Measurements from ENCODE around the gene DMRTB1. TPM values are rescaled to one million over a fixed set of nuclear protein-coding genes. Genes with fewer than 3 reads are reported as not detected.

DMRTB1 gene
- total RNA-seq, 1 experiment from 2014 or later = not detected

- DNase-seq (ENCODE audit: low read depth, low spot score) = no peak
- Histone ChIP-seq H2AFZ (ENCODE audit: low read depth, low read length, poor library complexity, severe bottlenecking) (no peak overlapping the region), H3K4me1 (ENCODE audit: control insufficient read depth in 1 of 2, insufficient read depth in 2 of 2, low read length in 2 of 2) (no peaks in the 10 kb centered on the region), H4K20me1 (ENCODE audit: insufficient read depth) (no peaks in the 10 kb centered on the region), H3K9ac (ENCODE audit: low read length) (no peak overlapping the region), H3K36me3 (ENCODE audit: control insufficient read depth in 1 of 2, insufficient read depth in 2 of 2, low read length in 2 of 2) (no peaks in the 10 kb centered on the region), H3K9me3 (ENCODE audit: control insufficient read depth in 1 of 2, insufficient read depth in 1 of 2, low read depth in 1 of 2, low read length in 2 of 2) (no peaks in the 10 kb centered on the region), H3K79me2 (ENCODE audit: insufficient read depth, low read length) (no peaks in the 10 kb centered on the region), H3K27me3 (ENCODE audit: insufficient read depth, low read length) (no peaks in the 10 kb centered on the region), H3K27ac (ENCODE audit: low read depth, low read length) (no peak overlapping the region), H3K4me2 (ENCODE audit: low read length) (no peak overlapping the region), H3K9me2 (ENCODE audit: insufficient read depth) (no peaks in the 10 kb centered on the region), H3K4me3 (replicated peaks in 1 of 2; ENCODE audit: low read depth in 1 of 2, low read length in 2 of 2) (no peak overlapping the region)
- ChIA-PET POLR2A (no interaction called here), CTCF (no interaction called here), RAD21 (ENCODE audit: low non-redundant PET in 1 of 2, low total read pairs in 2 of 2, uncharacterized antibody in 2 of 2, unreplicated experiment in 2 of 2) (no interaction called here)
- no peak for ATAC-seq
- intact Hi-C loops (cut with micrococcal nuclease) = no loop called here
- no TSS peak for BruUV-seq (replicated peaks)
- TF ChIP-seq SRF (IDR thresholded peaks at IDR 0.05; ENCODE audit: low read depth) (no peak), POLR2A (IDR thresholded peaks at IDR 0.05; ENCODE audit: borderline replicate concordance, extremely low read depth, insufficient read depth, insufficient read length) (no peak), ATF3 (IDR thresholded peaks at IDR 0.05) (no peak), JUND (IDR thresholded peaks at IDR 0.05) (no peak), ZNF274 (IDR thresholded peaks at IDR 0.05; ENCODE audit: low read depth, low read length) (no peak), YY1 (IDR thresholded peaks at IDR 0.05; ENCODE audit: extremely low read depth, insufficient replicate concordance, low read depth, low read length) (no peak)
These were observed 18.7 kb downstream of the DMRTB1 start for GRCh38 chr1:53477651-53478501.

GRCh38 chr1:53478502-53478818 is 19.3 kb downstream of the DMRTB1 start:
- ChIA-PET CTCF (no interaction called here), RAD21 (ENCODE audit: low non-redundant PET in 1 of 2, low total read pairs in 2 of 2, uncharacterized antibody in 2 of 2, unreplicated experiment in 2 of 2) (no interaction called here), POLR2A (no interaction called here)
- H3K27ac ChIP-seq (ENCODE audit: low read depth, low read length) = no peak overlapping the region
- DNase-seq (ENCODE audit: low read depth, low spot score) (no peak), ATAC-seq (no peak)
- no peaks in the 10 kb centered on the region for H3K79me2 ChIP-seq (ENCODE audit: insufficient read depth, low read length)
- no peak overlapping the region for H3K4me2 ChIP-seq (ENCODE audit: low read length)
- TF ChIP-seq, protein P1, sequence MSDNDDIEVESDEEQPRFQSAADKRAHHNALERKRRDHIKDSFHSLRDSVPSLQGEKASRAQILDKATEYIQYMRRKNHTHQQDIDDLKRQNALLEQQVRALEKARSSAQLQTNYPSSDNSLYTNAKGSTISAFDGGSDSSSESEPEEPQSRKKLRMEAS (IDR thresholded peaks at IDR 0.05) = no peak
- TF ChIP-seq ZFX (IDR thresholded peaks at IDR 0.05) (no peak), CEBPB (IDR thresholded peaks at IDR 0.05; ENCODE audit: low read depth) (no peak), RAD21 (IDR thresholded peaks at IDR 0.05; ENCODE audit: low read depth) (no peak), SIN3A (IDR thresholded peaks at IDR 0.05; ENCODE audit: low read depth) (no peak), TCF7L2 (IDR thresholded peaks at IDR 0.05; ENCODE audit: borderline replicate concordance, extremely low read depth, insufficient read depth, insufficient read length) (no peak)
- no peak overlapping the region for H3K4me3 ChIP-seq (replicated peaks in 1 of 2; ENCODE audit: low read depth in 1 of 2, low read length in 2 of 2)
- no peaks in the 10 kb centered on the region for H4K20me1 ChIP-seq (ENCODE audit: insufficient read depth)
- H2AFZ ChIP-seq (ENCODE audit: low read depth, low read length, poor library complexity, severe bottlenecking) = no peak overlapping the region
- H3K27me3 ChIP-seq (ENCODE audit: insufficient read depth, low read length) = no peaks in the 10 kb centered on the region
- H3K9me2 ChIP-seq (ENCODE audit: insufficient read depth) = no peaks in the 10 kb centered on the region
- no peaks in the 10 kb centered on the region for H3K4me1 ChIP-seq (ENCODE audit: control insufficient read depth in 1 of 2, insufficient read depth in 2 of 2, low read length in 2 of 2)
- no peak overlapping the region for H3K9ac ChIP-seq (ENCODE audit: low read length)
- intact Hi-C loops (cut with micrococcal nuclease) = no loop called here
- BruUV-seq (replicated peaks) = no TSS peak
- no peaks in the 10 kb centered on the region for H3K36me3 ChIP-seq (ENCODE audit: control insufficient read depth in 1 of 2, insufficient read depth in 2 of 2, low read length in 2 of 2)
- no peaks in the 10 kb centered on the region for H3K9me3 ChIP-seq (ENCODE audit: control insufficient read depth in 1 of 2, insufficient read depth in 1 of 2, low read depth in 1 of 2, low read length in 2 of 2)
